Measurements from ENCODE around the gene SNTA1.

- TF ChIP-seq, protein P1, sequence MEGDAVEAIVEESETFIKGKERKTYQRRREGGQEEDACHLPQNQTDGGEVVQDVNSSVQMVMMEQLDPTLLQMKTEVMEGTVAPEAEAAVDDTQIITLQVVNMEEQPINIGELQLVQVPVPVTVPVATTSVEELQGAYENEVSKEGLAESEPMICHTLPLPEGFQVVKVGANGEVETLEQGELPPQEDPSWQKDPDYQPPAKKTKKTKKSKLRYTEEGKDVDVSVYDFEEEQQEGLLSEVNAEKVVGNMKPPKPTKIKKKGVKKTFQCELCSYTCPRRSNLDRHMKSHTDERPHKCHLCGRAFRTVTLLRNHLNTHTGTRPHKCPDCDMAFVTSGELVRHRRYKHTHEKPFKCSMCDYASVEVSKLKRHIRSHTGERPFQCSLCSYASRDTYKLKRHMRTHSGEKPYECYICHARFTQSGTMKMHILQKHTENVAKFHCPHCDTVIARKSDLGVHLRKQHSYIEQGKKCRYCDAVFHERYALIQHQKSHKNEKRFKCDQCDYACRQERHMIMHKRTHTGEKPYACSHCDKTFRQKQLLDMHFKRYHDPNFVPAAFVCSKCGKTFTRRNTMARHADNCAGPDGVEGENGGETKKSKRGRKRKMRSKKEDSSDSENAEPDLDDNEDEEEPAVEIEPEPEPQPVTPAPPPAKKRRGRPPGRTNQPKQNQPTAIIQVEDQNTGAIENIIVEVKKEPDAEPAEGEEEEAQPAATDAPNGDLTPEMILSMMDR (IDR thresholded peaks at IDR 0.05; ENCODE audit: insufficient read depth, low read length), result no peak
- TF ChIP-seq SPI1 (IDR thresholded peaks at IDR 0.05; ENCODE audit: borderline replicate concordance, low read depth) (no peak), POLR2AphosphoS5 (IDR thresholded peaks at IDR 0.05; ENCODE audit: low read depth) (no peak), REST (IDR thresholded peaks at IDR 0.05; ENCODE audit: insufficient replicate concordance, low read depth) (no peak)
Observed at GRCh38 chr20:33460711-33461110, 17.1 kb upstream of the SNTA1 start.

All from HL-60 (cell line).